GM10847 (cell line): ENCODE data around the gene MYH16.
A peak's percentile ranks its signal among the peaks of the same experiment; 100 is the strongest.

Experiments used
- POLR2A ChIP-seq: IDR thresholded peaks from 2 replicates; pipeline ENCODE4 v1.6.1; 2011; ENCODE audit not compliant: insufficient read length; ENCODE audit errors: extremely low read depth

The MYH16 gene

GRCh38 chr7:99293167-99293566, 20.5 kb downstream of the MYH16 start:
- no peak for TF ChIP-seq POLR2A

- no peak for TF ChIP-seq POLR2A
Measured at GRCh38 chr7:99293650-99294049, 21.0 kb downstream of the MYH16 start.

DNA sequence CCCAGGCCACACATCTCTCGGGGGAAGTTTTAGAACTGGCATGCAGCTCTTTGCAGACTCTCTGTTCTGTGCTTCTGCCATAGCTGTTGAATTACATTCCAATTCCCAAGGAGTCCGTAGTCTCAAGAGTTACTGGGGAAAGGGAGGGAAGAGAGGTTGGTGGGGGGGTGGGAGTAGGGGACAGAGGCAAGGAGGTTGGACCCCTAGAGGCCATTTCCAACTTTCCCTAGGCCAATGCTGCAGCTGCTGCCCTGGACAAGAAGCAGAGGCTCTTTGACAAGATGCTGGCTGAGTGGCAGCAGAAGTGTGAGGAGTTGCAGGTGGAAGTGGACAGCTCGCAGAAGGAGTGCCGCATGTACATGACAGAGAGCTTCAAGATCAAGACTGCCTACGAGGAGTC, 23.8 kb downstream of the MYH16 start:
- no peak for TF ChIP-seq POLR2A

GRCh38 chr7:99301496-99301895, 28.9 kb downstream of the MYH16 start:
- no peak for TF ChIP-seq POLR2A

DNA sequence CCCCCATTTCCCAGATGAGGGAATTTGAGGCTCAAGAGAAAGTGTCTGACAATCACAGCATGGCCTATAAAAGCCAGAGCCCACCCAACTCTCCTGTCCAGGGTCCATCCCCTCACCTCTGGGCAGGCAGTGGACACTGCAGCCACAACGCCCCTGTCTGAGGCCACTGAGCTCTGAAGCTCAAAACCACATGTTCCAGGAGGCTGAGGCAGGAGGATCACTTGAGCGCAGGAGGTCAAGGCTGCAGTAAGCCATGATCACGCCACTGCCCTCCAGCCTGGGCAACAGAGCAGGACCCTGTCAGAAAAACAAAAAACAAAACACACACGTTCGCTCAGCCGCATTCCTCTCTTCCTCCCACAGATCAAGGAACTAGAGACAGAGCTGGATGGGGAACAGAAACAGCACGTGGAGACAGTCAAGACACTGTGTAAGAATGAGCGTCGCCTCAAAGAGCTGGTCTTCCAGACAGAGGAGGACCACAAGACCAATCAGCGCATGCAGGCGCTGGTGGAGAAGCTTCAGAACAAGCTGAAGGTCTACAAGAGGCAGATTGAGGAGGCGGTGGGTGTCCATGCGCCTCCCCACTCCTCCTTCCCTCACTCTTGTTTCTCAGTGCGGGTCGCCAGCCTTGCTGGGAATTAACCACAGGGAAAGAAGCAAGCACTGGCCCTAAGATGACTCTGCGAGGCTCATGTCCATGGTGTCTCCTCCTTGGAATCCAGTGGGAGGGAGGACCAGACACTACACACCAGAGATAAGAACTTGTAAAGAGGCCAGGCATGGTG, 33.0 kb downstream of the MYH16 start:
- no peak for TF ChIP-seq POLR2A

GRCh38 chr7:99308461-99309074, 35.9 kb downstream of the MYH16 start:
- TF ChIP-seq POLR2A: no peak

DNA sequence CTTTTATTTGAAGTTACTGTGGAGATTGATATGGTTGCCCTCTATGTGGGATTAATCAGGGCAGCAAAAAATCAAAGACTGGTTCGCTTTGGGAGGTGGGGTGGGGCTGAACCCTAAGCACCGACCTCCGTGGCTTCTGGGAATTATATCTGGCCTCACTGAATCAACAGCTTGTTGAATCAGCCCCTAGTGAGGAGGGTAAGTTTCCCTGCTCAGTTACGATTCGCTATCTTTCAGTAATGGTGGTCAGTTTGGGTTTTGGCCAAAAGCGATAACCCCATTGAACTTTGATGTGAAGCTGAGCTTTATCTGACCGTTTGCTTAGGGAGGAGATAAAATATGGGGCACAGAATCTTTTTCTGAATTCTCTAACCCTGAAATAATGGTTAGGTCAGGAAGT, 36.5 kb downstream of the MYH16 start:
- no peak for TF ChIP-seq POLR2A

GRCh38 chr7:99310004-99310403, 37.4 kb downstream of the MYH16 start:
- no peak for TF ChIP-seq POLR2A

- no peak for TF ChIP-seq POLR2A
Measured at GRCh38 chr7:99311702-99312101, 39.1 kb downstream of the MYH16 start.

- no peak for TF ChIP-seq POLR2A
Measured at GRCh38 chr7:99312316-99313203, 39.9 kb downstream of the MYH16 start.

GRCh38 chr7:99313204-99313573, 40.5 kb downstream of the MYH16 start:
- no peak for TF ChIP-seq POLR2A

- TF ChIP-seq POLR2A: no peak
Measured at GRCh38 chr7:99314504-99314903, 41.9 kb downstream of the MYH16 start.

DNA sequence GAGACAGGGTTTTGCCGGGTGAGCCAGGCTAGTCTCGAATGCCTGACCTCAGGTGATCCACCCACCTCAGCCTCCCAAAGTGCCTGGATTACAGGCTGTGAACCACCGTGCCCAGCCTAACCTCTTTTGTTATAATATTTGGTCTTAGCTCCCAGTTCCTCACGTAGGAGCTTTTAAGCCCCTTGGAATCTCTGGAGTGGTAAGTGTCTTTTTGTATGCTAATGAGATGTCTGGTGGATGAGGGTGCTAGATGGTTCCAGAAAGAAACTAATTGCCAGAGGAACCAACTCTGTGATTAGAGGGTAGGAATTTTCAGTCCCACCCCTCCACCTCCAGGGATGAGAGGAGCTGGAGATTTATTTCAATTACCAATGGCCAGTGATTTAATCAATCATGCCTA, 47.7 kb downstream of the MYH16 start:
- TF ChIP-seq POLR2A: no peak

- no peak for TF ChIP-seq POLR2A
Measured at GRCh38 chr7:99324559-99324958, 51.9 kb downstream of the MYH16 start.

DNA sequence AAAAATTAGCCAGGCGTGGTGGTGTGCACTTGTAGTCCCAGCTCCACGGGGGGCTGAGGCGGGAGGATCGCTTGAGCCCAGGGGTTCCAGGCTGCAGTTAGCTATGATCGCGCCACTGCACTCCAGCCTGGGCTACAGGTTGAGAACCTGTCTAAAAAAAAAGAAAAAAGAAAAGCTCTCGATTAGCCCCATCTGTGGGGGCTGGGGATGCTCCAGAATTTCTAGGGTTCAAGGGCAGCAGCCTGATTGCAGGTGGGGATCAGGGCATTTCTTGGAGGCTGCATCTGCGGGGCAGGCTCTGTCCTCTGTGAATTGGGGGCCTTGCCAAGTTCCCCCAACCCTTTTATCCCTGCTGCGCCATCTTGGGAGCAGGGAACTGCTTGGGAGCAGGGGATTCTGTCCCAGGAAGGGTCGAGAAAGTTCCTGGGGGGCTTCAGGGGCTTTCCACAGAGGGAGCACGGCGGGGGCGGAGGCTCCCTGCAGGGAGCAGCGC, 52.4 kb downstream of the MYH16 start:
- TF ChIP-seq POLR2A: no peak

- peak; percentile 95 for TF ChIP-seq POLR2A
Measured at GRCh38 chr7:99325592-99326407, 53.2 kb downstream of the MYH16 start, which contains the start of gene ARPC1A. ARPC1A (plus strand) TSS chr7:99325898; CDS start chr7:99333354, 7,456 bp downstream.
